Activated naive CD8-positive, alpha-beta T cell treated with anti-CD3 and anti-CD28 coated beads for 36 hours (primary cell): ENCODE results near the gene ALDOA. TPM values are rescaled to one million over a fixed set of nuclear protein-coding genes. Genes with fewer than 3 reads are reported as not detected.
"Not testable (repeated sequence)": the region's sequence is repeated elsewhere in the genome, so short reads cannot be mapped to it uniquely, and the experiment has no call there.

Source experiments
- DNase-seq: peaks from one replicate; pipeline ENCODE4 v3.0.0; 2021
- H3K27ac Mint-ChIP-seq: one replicate; pipeline ENCODE4 v1.8.0; 2022; ENCODE audit warnings: mild to moderate bottlenecking, moderate library complexity, mixed read lengths
- H3K27me3 Mint-ChIP-seq: one replicate; pipeline ENCODE4 v1.8.0; 2022; ENCODE audit warnings: mild to moderate bottlenecking, mixed read lengths
- H3K36me3 Mint-ChIP-seq: one replicate; pipeline ENCODE4 v1.8.0; 2021; ENCODE audit warnings: mild to moderate bottlenecking, mixed read lengths
- H3K4me1 Mint-ChIP-seq: one replicate; pipeline ENCODE4 v1.8.0; 2021; ENCODE audit warnings: mixed read lengths
- H3K4me3 Mint-ChIP-seq: one replicate; pipeline ENCODE4 v1.8.0; 2022; ENCODE audit warnings: mild to moderate bottlenecking, moderate library complexity, mixed read lengths
- H3K9me3 Mint-ChIP-seq: one replicate; pipeline ENCODE4 v1.8.0; 2022; ENCODE audit warnings: mixed read lengths
- total RNA-seq, 2 experiments: library from RNA; stranded (reverse); gene quantifications; one replicate each; pipeline ENCODE4 v1.2.3, GENCODE V29; 2021

ALDOA gene
- total RNA-seq, 2 experiments from 2014 or later: 2,800 to 2,893 TPM

GRCh38 chr16:30108059-30108850 lies 42.7 kb downstream of the ALDOA start:
- Mint-ChIP-seq H3K4me3 (no peak overlapping the region), H3K36me3 (peaks cover 6% of the 10 kb centered on the region), H3K9me3 (no peaks in the 10 kb centered on the region), H3K27ac (no peak overlapping the region), H3K27me3 (no peaks in the 10 kb centered on the region), H3K4me1 (no peaks in the 10 kb centered on the region)
- DNase-seq: no peak

- Mint-ChIP-seq H3K27ac (no peak overlapping the region), H3K4me1 (peaks cover 2% of the 10 kb centered on the region)
These were observed 45.1 kb downstream of the ALDOA start for GRCh38 chr16:30110661-30111060.

DNA sequence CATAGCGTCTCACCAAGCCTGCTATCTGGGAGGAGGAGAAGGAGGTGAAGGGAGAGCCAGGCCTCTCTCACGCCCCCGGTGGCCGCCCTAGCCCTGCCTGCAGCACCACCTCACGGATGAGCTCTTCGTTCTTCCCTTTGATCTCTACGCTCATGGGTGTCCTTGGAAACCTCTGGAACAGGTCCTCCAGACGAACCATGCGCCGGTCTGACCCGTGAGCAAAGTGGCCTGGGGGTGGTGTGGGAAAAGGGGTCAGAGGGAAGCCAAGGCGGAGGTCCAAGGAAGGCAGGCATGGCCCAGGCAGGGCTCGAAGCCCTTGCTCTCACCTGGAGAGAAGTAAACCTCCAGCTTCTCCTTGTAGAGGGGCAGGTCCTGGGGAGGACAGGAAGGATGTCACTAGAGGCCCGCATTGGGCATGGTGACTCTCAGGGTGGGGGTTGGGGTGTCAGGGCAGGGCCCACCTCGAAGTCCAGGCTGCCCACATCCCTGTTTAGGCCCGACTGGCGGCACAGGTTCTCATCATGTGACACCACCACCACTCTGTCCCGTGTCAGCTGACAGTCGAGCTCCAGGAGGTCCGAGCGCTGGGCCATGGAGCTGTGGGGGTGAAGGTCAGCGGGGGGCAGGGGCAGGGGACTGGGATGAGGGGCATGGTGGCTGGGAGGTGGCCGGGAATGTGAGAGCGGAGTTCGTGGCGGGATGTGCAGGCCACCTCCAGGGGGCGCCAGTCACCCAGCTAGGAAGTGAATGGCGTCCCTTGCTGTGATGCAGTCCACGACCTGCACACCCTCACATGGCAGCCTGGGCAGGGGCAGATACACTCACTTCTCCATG lies 46.9 kb downstream of the ALDOA start:
- Mint-ChIP-seq H3K4me1 (peaks cover 2% of the 10 kb centered on the region), H3K36me3 (peaks cover 3% of the 10 kb centered on the region), H3K27ac (no peak overlapping the region), H3K27me3 (no peaks in the 10 kb centered on the region), H3K4me3 (no peak overlapping the region), H3K9me3 (no peaks in the 10 kb centered on the region)
- peak; percentile 74 for DNase-seq

More at GRCh38 chr16:30110661-30111060, 45.1 kb downstream of the ALDOA start:
- Mint-ChIP-seq H3K9me3 (no peaks in the 10 kb centered on the region), H3K27me3 (no peaks in the 10 kb centered on the region), H3K36me3 (peaks cover 3% of the 10 kb centered on the region), H3K4me3 (no peak overlapping the region)
- no peak for DNase-seq

DNA sequence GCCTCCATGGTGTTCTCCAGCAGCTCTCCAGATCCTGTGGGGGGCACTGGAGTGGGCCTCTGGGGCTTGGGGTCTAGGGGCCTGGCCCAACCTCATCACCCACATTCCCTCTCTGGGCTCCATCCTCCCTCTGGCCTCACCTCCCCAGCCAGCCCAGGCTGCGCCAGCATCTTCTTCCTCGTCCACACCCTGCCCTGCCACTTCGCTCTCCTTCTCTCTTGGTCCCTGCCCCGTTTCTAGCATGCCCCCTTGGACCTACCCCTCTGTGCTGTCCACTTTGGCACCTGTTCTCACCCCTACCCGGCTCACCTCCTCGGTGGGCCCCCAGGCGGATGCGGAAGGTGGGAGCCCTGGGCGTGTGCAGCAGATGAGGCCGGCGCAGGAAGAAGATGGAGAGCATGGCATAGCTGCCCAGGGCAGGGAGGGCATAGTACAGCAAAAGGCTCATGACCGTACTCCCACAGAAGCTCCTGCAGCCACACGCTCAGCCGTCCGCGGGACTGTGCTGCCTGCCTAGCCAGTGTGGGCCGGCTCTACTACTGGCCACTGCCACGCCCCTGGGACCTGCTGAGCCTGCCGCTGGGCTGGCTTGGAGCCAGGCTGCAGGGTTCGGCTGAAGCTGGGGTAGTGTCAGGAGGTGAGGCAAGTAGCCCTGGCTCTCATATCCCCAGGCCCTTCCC lies 47.6 kb downstream of the ALDOA start, which contains the start of gene GDPD3:
Gene GDPD3, minus strand, starts transcription at position 507 of the 680 bp plus-strand sequence. Its CDS starts 59 bp downstream, at position 448.
- Mint-ChIP-seq H3K4me1 (peaks cover 2% of the 10 kb centered on the region), H3K4me3 (no peak within 1 kb of the TSS), H3K36me3 (peaks cover 3% of the 10 kb centered on the region), H3K27ac (no peak within 1 kb of the TSS), H3K9me3 (no peaks in the 10 kb centered on the region), H3K27me3 (no peaks in the 10 kb centered on the region)
- DNase-seq: no peak

- Mint-ChIP-seq H3K36me3 (peaks cover 3% of the 10 kb centered on the region), H3K4me3 (no peak overlapping the region)
These were observed 48.3 kb downstream of the ALDOA start for GRCh38 chr16:30113711-30114333.

DNA sequence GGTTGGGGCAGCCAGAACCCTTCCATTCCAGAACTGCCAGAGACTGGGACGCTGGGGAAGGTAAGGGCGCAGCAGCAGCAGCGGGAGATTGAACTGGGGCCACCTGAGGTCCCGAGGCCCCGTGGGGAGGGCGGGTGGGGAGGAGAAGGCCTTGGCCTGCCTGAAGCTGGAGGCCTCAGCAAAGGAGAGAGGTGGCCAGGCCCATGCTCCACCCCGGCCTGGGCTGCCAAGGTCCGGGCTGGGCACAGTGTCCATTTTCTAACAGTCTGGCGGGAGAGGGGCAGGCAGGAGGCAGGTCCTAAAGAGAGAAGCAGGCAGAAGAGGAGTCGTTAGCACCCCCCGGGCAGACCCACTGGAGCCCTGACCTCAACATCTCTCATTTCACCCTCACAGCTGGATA lies 48.9 kb downstream of the ALDOA start:
- H3K4me3 Mint-ChIP-seq: no peak overlapping the region

More at GRCh38 chr16:30113711-30114333, 48.3 kb downstream of the ALDOA start:
- no peaks in the 10 kb centered on the region for H3K27me3 Mint-ChIP-seq
- no peak overlapping the region for H3K27ac Mint-ChIP-seq
- H3K4me1 Mint-ChIP-seq: peaks cover 2% of the 10 kb centered on the region
- no peaks in the 10 kb centered on the region for H3K9me3 Mint-ChIP-seq
- DNase-seq: no peak

DNA sequence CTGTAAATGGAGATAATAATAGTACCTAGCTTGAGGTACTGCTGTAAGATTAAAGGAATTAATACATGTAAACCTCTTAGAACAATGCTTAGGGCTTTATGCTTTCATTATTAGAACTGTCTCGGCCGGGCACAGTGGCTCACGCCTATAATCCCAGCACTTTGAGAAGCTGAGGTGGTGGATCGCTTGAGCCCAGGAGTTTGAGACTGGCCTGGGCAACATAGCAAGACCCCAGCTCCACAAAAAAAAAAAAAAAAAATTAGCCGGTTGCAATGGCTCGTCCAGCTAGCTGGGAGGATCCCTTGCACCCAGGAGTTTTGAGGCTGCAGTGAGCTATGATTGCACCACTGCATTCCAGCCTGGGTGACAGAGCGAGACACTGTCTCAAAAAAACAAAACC lies 49.3 kb downstream of the ALDOA start:
- not testable (repeated sequence) for DNase-seq, H3K27me3 Mint-ChIP-seq, H3K27ac Mint-ChIP-seq, H3K36me3 Mint-ChIP-seq, H3K4me1 Mint-ChIP-seq, H3K4me3 Mint-ChIP-seq, H3K9me3 Mint-ChIP-seq

More for the DNA sequence above, 48.9 kb downstream of the ALDOA start:
- H3K36me3 Mint-ChIP-seq: peaks cover 7% of the 10 kb centered on the region
- DNase-seq: no peak
- H3K27me3 Mint-ChIP-seq: no peaks in the 10 kb centered on the region
- H3K4me1 Mint-ChIP-seq: peaks cover 6% of the 10 kb centered on the region
- H3K27ac Mint-ChIP-seq: no peak overlapping the region
- H3K9me3 Mint-ChIP-seq: no peaks in the 10 kb centered on the region

DNA sequence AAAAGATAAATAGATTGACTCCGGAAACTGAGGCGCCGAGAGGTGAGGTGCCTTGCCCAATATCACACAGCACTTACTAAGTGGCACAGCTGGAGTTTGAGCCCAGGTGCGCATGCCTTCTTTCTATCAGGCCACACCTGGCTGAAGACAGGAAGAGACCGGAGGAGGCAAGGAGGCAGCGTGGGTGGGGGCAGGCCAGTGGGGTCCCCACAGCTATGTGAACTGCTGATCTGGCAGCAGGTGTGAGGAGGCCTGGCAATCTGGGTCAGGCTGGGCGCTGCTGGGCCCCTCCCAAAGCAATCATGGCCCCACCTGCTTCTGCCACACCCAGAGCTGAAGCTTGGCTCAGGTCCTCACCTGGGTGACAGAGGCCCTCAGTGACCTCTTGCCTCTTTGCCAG lies 49.7 kb downstream of the ALDOA start:
- H3K9me3 Mint-ChIP-seq: no peaks in the 10 kb centered on the region
- H3K27me3 Mint-ChIP-seq: no peaks in the 10 kb centered on the region
- no peak overlapping the region for H3K4me3 Mint-ChIP-seq
- no peak for DNase-seq
- peaks cover 9% of the 10 kb centered on the region for H3K4me1 Mint-ChIP-seq
- no peak overlapping the region for H3K27ac Mint-ChIP-seq
- peaks cover 8% of the 10 kb centered on the region for H3K36me3 Mint-ChIP-seq

DNA sequence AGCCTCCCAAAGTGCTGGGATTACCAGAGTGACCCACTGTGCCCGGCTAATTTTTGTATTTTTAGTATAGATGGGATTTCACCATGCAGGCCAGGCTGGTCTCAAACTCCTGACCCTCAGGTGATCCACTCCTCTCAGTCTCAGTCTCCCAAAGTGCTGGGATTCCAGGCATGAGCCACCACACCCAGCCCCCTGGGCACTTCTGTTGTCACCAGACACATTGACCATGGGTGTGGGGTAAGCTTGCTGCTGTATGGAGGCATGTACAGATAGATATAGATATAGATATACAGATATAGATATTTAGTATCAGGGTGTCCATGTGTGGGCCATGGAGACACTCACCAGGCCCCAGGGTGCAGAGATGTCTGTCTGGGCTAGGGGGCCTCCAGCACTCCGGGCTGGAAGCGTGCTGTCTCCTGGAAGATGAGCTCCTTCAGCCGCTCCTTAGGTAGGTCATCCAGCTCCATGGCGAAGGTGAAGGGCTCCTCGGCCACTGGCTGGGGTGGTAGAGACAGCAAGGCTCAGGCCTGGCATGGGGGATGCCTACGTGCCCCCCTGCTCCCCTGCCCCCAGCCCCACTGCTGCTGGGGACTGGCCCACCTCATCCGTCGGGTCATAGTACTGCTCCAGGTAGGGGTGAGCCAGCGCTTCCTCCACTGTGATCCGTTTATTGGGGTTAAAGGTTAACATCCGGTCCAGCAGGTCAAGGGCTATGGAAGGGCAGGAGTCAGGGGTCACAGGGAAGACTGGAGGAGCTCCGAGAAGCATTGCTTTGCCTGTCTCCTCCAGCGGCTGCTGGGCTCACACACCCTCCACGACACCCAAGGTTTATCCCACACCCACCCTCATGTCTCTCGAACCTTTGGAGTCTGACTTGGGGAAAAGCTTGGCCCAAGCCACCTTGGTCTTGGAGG lies 51.0 kb downstream of the ALDOA start:
- no peaks in the 10 kb centered on the region for H3K9me3 Mint-ChIP-seq

GRCh38 chr16:30117768-30118167 lies 52.2 kb downstream of the ALDOA start:
- peaks cover 5% of the 10 kb centered on the region for H3K36me3 Mint-ChIP-seq
- H3K9me3 Mint-ChIP-seq: no peaks in the 10 kb centered on the region
- DNase-seq: no peak
- H3K4me3 Mint-ChIP-seq: no peak overlapping the region
- peaks cover 19% of the 10 kb centered on the region for H3K4me1 Mint-ChIP-seq
- H3K27me3 Mint-ChIP-seq: no peaks in the 10 kb centered on the region
- no peak overlapping the region for H3K27ac Mint-ChIP-seq

More for the DNA sequence above, 51.0 kb downstream of the ALDOA start:
- Mint-ChIP-seq H3K4me1 (peaks cover 14% of the 10 kb centered on the region), H3K36me3 (peaks cover 6% of the 10 kb centered on the region), H3K27me3 (no peaks in the 10 kb centered on the region), H3K4me3 (no peak overlapping the region), H3K27ac (no peak overlapping the region)
- DNase-seq: no peak

DNA sequence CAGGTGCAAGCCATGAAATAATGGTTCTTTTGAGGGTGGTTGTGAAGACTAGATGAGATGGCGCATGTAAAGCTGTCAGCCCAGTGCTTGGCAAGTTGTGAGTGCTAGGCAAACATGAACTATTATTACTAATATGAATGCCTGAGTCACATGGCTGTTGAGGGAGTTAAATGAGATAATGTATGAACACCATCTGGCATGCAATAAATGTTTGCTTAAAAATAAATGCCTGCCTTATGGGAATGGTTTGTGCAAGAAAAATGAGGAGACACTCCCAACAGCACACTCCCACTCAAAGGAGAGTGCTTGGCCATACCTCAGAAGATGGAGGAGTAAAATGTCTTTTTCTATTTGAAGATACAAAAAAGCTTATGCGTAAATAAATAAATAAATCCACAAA lies 53.9 kb downstream of the ALDOA start:
- Mint-ChIP-seq H3K36me3 (peaks cover 5% of the 10 kb centered on the region), H3K4me1 (peaks cover 24% of the 10 kb centered on the region), H3K4me3 (no peak overlapping the region), H3K27ac (no peak overlapping the region), H3K27me3 (no peaks in the 10 kb centered on the region), H3K9me3 (no peaks in the 10 kb centered on the region)
- no peak for DNase-seq
